ENCODE data around the gene KRTAP1-1. TPM values are rescaled to one million over a fixed set of nuclear protein-coding genes. Genes with fewer than 3 reads are reported as not detected.

The KRTAP1-1 gene
- total RNA-seq, 1 experiment from 2014 or later, result not detected

DNA sequence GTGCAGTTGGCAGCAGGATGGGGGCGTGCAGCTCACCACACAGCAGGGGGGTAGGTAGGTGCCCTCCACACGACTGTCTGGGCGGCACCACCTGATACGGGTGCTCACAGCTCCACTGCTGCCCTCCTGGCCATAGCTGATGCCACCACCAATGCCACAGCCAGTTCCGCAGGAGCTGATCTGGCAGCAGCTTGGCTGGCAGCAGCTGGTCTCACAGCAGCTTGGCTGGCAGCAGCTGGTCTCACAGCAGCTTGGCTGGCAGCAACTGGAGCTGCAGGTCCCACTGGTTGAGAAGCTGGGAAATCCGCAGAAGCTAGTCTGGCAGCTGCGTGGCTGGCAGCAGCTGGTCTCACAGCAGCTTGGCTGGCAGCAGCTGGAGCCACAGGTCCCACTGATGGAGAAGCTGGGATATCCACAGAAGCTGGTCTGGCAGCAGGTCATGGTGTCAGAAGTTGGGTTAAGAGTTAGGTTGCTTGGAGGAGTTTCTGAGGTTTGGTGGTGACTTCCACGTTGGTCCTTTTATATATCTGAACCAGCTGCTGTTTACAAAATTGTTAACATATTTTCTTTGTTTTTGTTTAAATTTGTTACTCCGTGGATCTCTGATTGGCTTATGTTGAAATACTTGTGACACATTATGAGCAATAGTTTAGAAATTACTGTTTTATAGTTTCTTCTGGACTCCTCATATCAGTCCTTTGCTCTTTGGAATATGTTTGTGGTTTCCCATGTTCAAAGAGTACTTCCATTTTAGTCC is 14.4 kb downstream of the KRTAP1-1 start, which contains the start of gene KRTAP1-5:
Gene KRTAP1-5, minus strand, starts transcription at position 494 of the 757 bp plus-strand sequence. Its CDS starts 53 bp downstream, at position 441.
- no TSS peak for BruUV-seq (replicated peaks)
- Histone ChIP-seq H3K4me3 (ENCODE audit: low read length) (no peak within 1 kb of the TSS), H3K4me2 (ENCODE audit: low read length) (peak within 1 kb of the TSS; percentile 49; the same call in 1 of the 2 replicates), H3K79me2 (ENCODE audit: low read length) (no peaks in the 10 kb centered on the region), H3K36me3 (ENCODE audit: low read depth, low read length) (no peaks in the 10 kb centered on the region), H2AFZ (ENCODE audit: low read length) (peak within 1 kb of the TSS; percentile 55), H3K9me2 (replicated peaks; ENCODE audit: low read length) (no peaks in the 10 kb centered on the region), H3K9me3 (ENCODE audit: low read length) (no peaks in the 10 kb centered on the region), H3K27ac (ENCODE audit: low read length) (peak within 1 kb of the TSS; percentile 39), H3F3A (ENCODE audit: low read length, unreplicated experiment) (no peaks in the 10 kb centered on the region), H3K4me1 (ENCODE audit: insufficient read depth, low read length) (peaks cover 17% of the 10 kb centered on the region), H3K27me3 (ENCODE audit: low read length) (no peaks in the 10 kb centered on the region), H4K20me1 (ENCODE audit: low read length) (no peaks in the 10 kb centered on the region), H3K9ac (ENCODE audit: low read length) (no peak within 1 kb of the TSS)
- peak; percentile 58 for DNase-seq
- TF ChIP-seq EZH2phosphoT487 (IDR thresholded peaks at IDR 0.05; ENCODE audit: borderline replicate concordance, low read length), result no peak
- no peak for TF ChIP-seq EZH2 (IDR thresholded peaks at IDR 0.05; ENCODE audit: low read length, unreplicated experiment)
- TF ChIP-seq CTCF (conservative IDR thresholded peaks at IDR 0.05; ENCODE audit: low read depth, low read length), result no peak
- ChIA-PET POLR2A (ENCODE audit: unreplicated experiment) (no interaction called here), CTCF (no interaction called here)
- ATAC-seq, result peak; percentile 43; the same call in 1 of the 2 replicates
- intact Hi-C loops (cut with micrococcal nuclease), result no loop called here

GRCh38 chr17:41024697-41025096 is 16.6 kb downstream of the KRTAP1-1 start:
- Histone ChIP-seq H3K36me3 (ENCODE audit: low read depth, low read length) (no peaks in the 10 kb centered on the region), H3K9me3 (ENCODE audit: low read length) (no peaks in the 10 kb centered on the region), H3K9me2 (replicated peaks; ENCODE audit: low read length) (no peaks in the 10 kb centered on the region), H3K4me2 (ENCODE audit: low read length) (no peak overlapping the region), H3K9ac (ENCODE audit: low read length) (no peak overlapping the region), H3K4me3 (ENCODE audit: low read length) (no peak overlapping the region), H3K27ac (ENCODE audit: low read length) (no peak overlapping the region), H2AFZ (ENCODE audit: low read length) (no peak overlapping the region), H3F3A (ENCODE audit: low read length, unreplicated experiment) (no peaks in the 10 kb centered on the region), H3K27me3 (ENCODE audit: low read length) (no peaks in the 10 kb centered on the region), H4K20me1 (ENCODE audit: low read length) (no peaks in the 10 kb centered on the region), H3K79me2 (ENCODE audit: low read length) (no peaks in the 10 kb centered on the region), H3K4me1 (ENCODE audit: insufficient read depth, low read length) (peaks cover 21% of the 10 kb centered on the region)
- TF ChIP-seq CTCF (conservative IDR thresholded peaks at IDR 0.05; ENCODE audit: low read depth, low read length), result no peak
- TF ChIP-seq EZH2 (IDR thresholded peaks at IDR 0.05; ENCODE audit: low read length, unreplicated experiment), result no peak
- no peak for TF ChIP-seq EZH2phosphoT487 (IDR thresholded peaks at IDR 0.05; ENCODE audit: borderline replicate concordance, low read length)
- CTCF ChIA-PET, result no interaction called here
- POLR2A ChIA-PET (ENCODE audit: unreplicated experiment), result no interaction called here
- no TSS peak for BruUV-seq (replicated peaks)
- intact Hi-C loops (cut with micrococcal nuclease), result no loop called here
- ATAC-seq, result no peak
- no peak for DNase-seq

- H3K79me2 ChIP-seq (ENCODE audit: low read length), result no peaks in the 10 kb centered on the region
- no peaks in the 10 kb centered on the region for H3K36me3 ChIP-seq (ENCODE audit: low read depth, low read length)
- H3K4me2 ChIP-seq (ENCODE audit: low read length), result no peak overlapping the region
- H4K20me1 ChIP-seq (ENCODE audit: low read length), result no peaks in the 10 kb centered on the region
- no peak for TF ChIP-seq EZH2 (IDR thresholded peaks at IDR 0.05; ENCODE audit: low read length, unreplicated experiment)
- no peak for TF ChIP-seq EZH2phosphoT487 (IDR thresholded peaks at IDR 0.05; ENCODE audit: borderline replicate concordance, low read length)
- TF ChIP-seq CTCF (conservative IDR thresholded peaks at IDR 0.05; ENCODE audit: low read depth, low read length), result no peak
- no peak overlapping the region for H3K27ac ChIP-seq (ENCODE audit: low read length)
- ATAC-seq (peak; percentile 45; the same call in 1 of the 2 replicates), DNase-seq (peak; percentile 60)
- peaks cover 4% of the 10 kb centered on the region; the same call in 1 of the 2 replicates for H3K4me1 ChIP-seq (ENCODE audit: insufficient read depth, low read length)
- ChIA-PET POLR2A (ENCODE audit: unreplicated experiment) (interaction anchor here (0.6 to 0.7 kb wide), 2 partner anchors 78 to 168 kb away, joined by 3 to 5 read pairs; no protein-coding TSS in a partner anchor), CTCF (no interaction called here)
- no peaks in the 10 kb centered on the region for H3K27me3 ChIP-seq (ENCODE audit: low read length)
- no peak overlapping the region for H3K9ac ChIP-seq (ENCODE audit: low read length)
- intact Hi-C loops (cut with micrococcal nuclease), result no loop called here
- no peak overlapping the region for H2AFZ ChIP-seq (ENCODE audit: low read length)
- H3F3A ChIP-seq (ENCODE audit: low read length, unreplicated experiment), result no peaks in the 10 kb centered on the region
- BruUV-seq (replicated peaks), result no TSS peak
- no peaks in the 10 kb centered on the region for H3K9me2 ChIP-seq (replicated peaks; ENCODE audit: low read length)
- H3K9me3 ChIP-seq (ENCODE audit: low read length), result no peaks in the 10 kb centered on the region
- no peak overlapping the region for H3K4me3 ChIP-seq (ENCODE audit: low read length)
Observed at GRCh38 chr17:41020336-41020735, 20.9 kb downstream of the KRTAP1-1 start.

All from PC-3 (cell line).